Aorta (tissue), 5 donors: ENCODE data around the gene FGF8. TPM values are rescaled to one million over a fixed set of nuclear protein-coding genes. Genes with fewer than 3 reads are reported as not detected.
A peak's percentile ranks its signal among the peaks of the same experiment; 100 is the strongest.

Experiments used
- ATAC-seq: fragments of 200-7000 bp; cut with Tn5 transposase; one replicate; pipeline ENCODE4 v1.9.1; 2022; ENCODE audit warnings: moderate library complexity; ENCODE audit not compliant: low FRiP score
- DNase-seq, 2 donors: peaks; one replicate each; pipeline ENCODE4 v3.0.0-alpha.2; 2020
- H3K27ac ChIP-seq, 2 donors: one replicate each; pipeline ENCODE4 v1.5.1; 2013; ENCODE audit warnings: low read length in 2 of 2, mild to moderate bottlenecking in 2 of 2, moderate library complexity in 2 of 2, control low read depth in 1 of 2, inconsistent platforms in 1 of 2, low read depth in 1 of 2
- H3K27me3 ChIP-seq, 2 donors: one replicate each; pipeline ENCODE4 v1.6.1; 2013; ENCODE audit warnings: control low read depth in 1 of 2, low read length in 1 of 2, mild to moderate bottlenecking in 1 of 2, moderate library complexity in 1 of 2; ENCODE audit not compliant: insufficient read depth in 2 of 2, control insufficient read depth in 1 of 2
- H3K36me3 ChIP-seq, 2 donors: one replicate each; pipeline ENCODE4 v1.6.1; 2013; ENCODE audit warnings: control low read depth in 1 of 2, low read length in 1 of 2, mild to moderate bottlenecking in 1 of 2; ENCODE audit not compliant: insufficient read depth in 2 of 2, control insufficient read depth in 1 of 2
- H3K4me1 ChIP-seq, 2 donors: one replicate each; pipeline ENCODE4 v1.6.1; 2013; ENCODE audit warnings: low read length in 2 of 2, control low read depth in 1 of 2, mild to moderate bottlenecking in 1 of 2, moderate library complexity in 1 of 2; ENCODE audit not compliant: insufficient read depth in 2 of 2, control insufficient read depth in 1 of 2
- H3K4me3 ChIP-seq, 2 donors: one replicate each; pipeline ENCODE4 v1.5.1; 2013; ENCODE audit warnings: low read length in 2 of 2, control low read depth in 1 of 2, mild to moderate bottlenecking in 1 of 2
- H3K9me3 ChIP-seq: one replicate; pipeline ENCODE4 v1.6.1; 2013; ENCODE audit warnings: mild to moderate bottlenecking, low read length; ENCODE audit not compliant: control insufficient read depth
- WGBS, 2 donors: extraction: QIAGEN DNeasy Blood & Tissue Kit; methylation state at CpG; one replicate each; pipeline ENCODE4 v1.1.7; 2013; 5-methylcytosine and 5-hydroxymethylcytosine counted together
- intact Hi-C, 2 donors: fragments of 100-400 bp; cut with DNase I; formaldehyde crosslinking; loops; one replicate each; pipeline versions ENCODE4 v1.14.2 to v1.15.0; 2022
- long read RNA-seq, 2 donors: library from polyadenylated mRNA; unstranded; transcript quantifications; one replicate each; pipeline ENCODE4 v2.0.0, GENCODE V29; 2020 to 2021
- polyA plus RNA-seq, 2 donors: library from polyadenylated mRNA; stranded (reverse); fragments of 200-250 nt; gene quantifications; one replicate each; pipeline ENCODE4 v1.2.3, GENCODE V29; 2013
- total RNA-seq, 2 donors: library from RNA; stranded (reverse); fragmentation: NEBNext Ultra II Directional; extraction: Animal tissue kit (Norgen Biotek cat#: 25700); gene quantifications; one replicate each; pipeline ENCODE4 v1.2.1, GENCODE V29; 2021
- donor health status: healthy with polysubstance abuse.
- donor health status: Bipolar disorder and iron deficiency.
- donor health status: DM: no; HTN: no; CAD: no.
- donor health status: DM: no; HTN: no; CAD: no.
- donor health status: DM: yes; HTN: yes; CAD: no.

FGF8 gene
- total RNA-seq, result not detected
- polyA plus RNA-seq, result not detected
- long read RNA-seq, donor 1, result 0 reads
- long read RNA-seq, donor 2, result 0 reads

- H3K4me1 ChIP-seq, result no peaks in the 10 kb centered on the region
- H3K27me3 ChIP-seq, result no peaks in the 10 kb centered on the region
- peak within 1 kb of the TSS in 1 of 2 donors; percentile 20 for H3K4me3 ChIP-seq
- WGBS, 2 donors, result 1 to 2% methylated on average over 55 to 98 of the region's 98 CpGs
- no peaks in the 10 kb centered on the region for H3K9me3 ChIP-seq
- DNase-seq (no peak), ATAC-seq (no peak)
- no peaks in the 10 kb centered on the region for H3K36me3 ChIP-seq
- H3K27ac ChIP-seq, result no peak within 1 kb of the TSS
- intact Hi-C loops, result no loop called here
Observed at GRCh38 chr10:101775273-101776160, at the start of gene FGF8. TSS of gene FGF8 (minus strand) at chr10:101776114. CDS start at chr10:101775900, 214 bp downstream.

GRCh38 chr10:101824736-101825135, 48.8 kb upstream of the FGF8 start:
- no peak overlapping the region for H3K27ac ChIP-seq
- no peak overlapping the region for H3K4me3 ChIP-seq
- no peaks in the 10 kb centered on the region for H3K36me3 ChIP-seq
- intact Hi-C loops, result no loop called here
- DNase-seq, result no peak
- 89 to 91% methylated on average over 2 of the region's 2 CpGs for WGBS, 2 donors
- no peak for ATAC-seq
- H3K9me3 ChIP-seq, result no peaks in the 10 kb centered on the region
- H3K27me3 ChIP-seq, result no peaks in the 10 kb centered on the region
- H3K4me1 ChIP-seq, result no peaks in the 10 kb centered on the region

GRCh38 chr10:101818872-101819633, 43.1 kb upstream of the FGF8 start:
- H3K4me1 ChIP-seq, result no peaks in the 10 kb centered on the region
- 23 to 24% methylated on average over 14 of the region's 14 CpGs for WGBS, 2 donors
- intact Hi-C loops, result no loop called here
- ATAC-seq (peak; percentile 4), DNase-seq (no peak)
- H3K36me3 ChIP-seq, result no peaks in the 10 kb centered on the region
- no peak overlapping the region for H3K4me3 ChIP-seq
- no peaks in the 10 kb centered on the region for H3K27me3 ChIP-seq
- no peaks in the 10 kb centered on the region for H3K9me3 ChIP-seq
- peak overlapping the region in 1 of 2 donors; percentile 24 for H3K27ac ChIP-seq

- H3K4me3 ChIP-seq, result peak within 1 kb of the TSS; percentile 87 to 90
- H3K4me1 ChIP-seq, result no peaks in the 10 kb centered on the region
- 0% methylated on average over 41 to 47 of the region's 47 CpGs for WGBS, 2 donors
- H3K27ac ChIP-seq, result peak within 1 kb of the TSS; percentile 20 to 61
- DNase-seq, result peak; percentile 99
- ATAC-seq, result peak; percentile 97
- intact Hi-C loops, result no loop called here
- H3K36me3 ChIP-seq, result no peaks in the 10 kb centered on the region
- no peaks in the 10 kb centered on the region for H3K9me3 ChIP-seq
- H3K27me3 ChIP-seq, result no peaks in the 10 kb centered on the region
Observed at GRCh38 chr10:101818119-101818871, 42.4 kb upstream of the FGF8 start, which contains the start of gene OGA. TSS of gene OGA (minus strand) at chr10:101818444. CDS start at chr10:101818022, 422 bp downstream.

- H3K27ac ChIP-seq, result peak overlapping the region; percentile 20 to 61
- no peaks in the 10 kb centered on the region for H3K27me3 ChIP-seq
- WGBS, 2 donors, result 1% methylated on average over 44 of the region's 44 CpGs
- peak overlapping the region; percentile 87 to 90 for H3K4me3 ChIP-seq
- no peaks in the 10 kb centered on the region for H3K36me3 ChIP-seq
- ATAC-seq (peak; percentile 82), DNase-seq (peak; percentile 95)
- intact Hi-C loops, result no loop called here
- H3K9me3 ChIP-seq, result no peaks in the 10 kb centered on the region
- no peaks in the 10 kb centered on the region for H3K4me1 ChIP-seq
Observed at GRCh38 chr10:101817337-101818118, 41.6 kb upstream of the FGF8 start.

- no peak overlapping the region for H3K27ac ChIP-seq
- ATAC-seq (no peak), DNase-seq (no peak)
- H3K36me3 ChIP-seq, result no peaks in the 10 kb centered on the region
- peaks cover 0 to 2% of the 10 kb centered on the region in 2 donors for H3K4me1 ChIP-seq
- whole genome bisulfite sequencing, 2 donors, result 0% methylated on average over 14 of the region's 14 CpGs
- peak overlapping the region; percentile 87 to 90 for H3K4me3 ChIP-seq
- H3K9me3 ChIP-seq, result no peaks in the 10 kb centered on the region
- H3K27me3 ChIP-seq, result no peaks in the 10 kb centered on the region
- intact Hi-C loops, result no loop called here
Observed at GRCh38 chr10:101816913-101817336, 41.0 kb upstream of the FGF8 start.

- Histone ChIP-seq H3K9me3 (no peaks in the 10 kb centered on the region), H3K27ac (no peak overlapping the region), H3K36me3 (no peaks in the 10 kb centered on the region), H3K4me1 (peaks cover 0 to 2% of the 10 kb centered on the region in 2 donors), H3K27me3 (no peaks in the 10 kb centered on the region), H3K4me3 (peak overlapping the region; percentile 87 to 90)
- no peak for DNase-seq
- ATAC-seq, result no peak
- 1% methylated on average over 5 of the region's 5 CpGs for WGBS, 2 donors
- intact Hi-C loops, result no loop called here
Observed at GRCh38 chr10:101816376-101816775, 40.5 kb upstream of the FGF8 start.
